HepG2 (cell line): Measurements from ENCODE around the gene PCDHGA6. TPM values are rescaled to one million over a fixed set of nuclear protein-coding genes. Genes with fewer than 3 reads are reported as not detected.

Experiments
- ATAC-seq: fragments of 200-7000 bp; cut with Tn5 transposase; 3 replicates; pipeline ENCODE4 v1.9.1; 2020; ENCODE audit warnings: mild to moderate bottlenecking, moderate library complexity
- BruUV-seq: library from RNA; stranded (reverse); fragments of 400-500 nt; replicated peaks from 2 replicates; lab custom pipeline; 2021; lab: Mats Ljungman, UMichigan
- CTCF ChIA-PET: fragments of 300-600 bp; formaldehyde crosslinking; extraction: SDS; loops from one replicate; lab custom pipeline; 2021; ENCODE audit warnings: low total read pairs, inconsistent platforms, low intra/inter-chr PET ratio; lab: Yijun Ruan, JAX
- POLR2A ChIA-PET: fragments of 350-600 bp; sonication (Branson Sonifier 250); formaldehyde crosslinking; loops from one replicate; lab custom pipeline; 2020; ENCODE audit warnings: antibody characterized with exemption, inconsistent platforms; lab: Yijun Ruan, JAX
- DNase-seq: peaks from one replicate; pipeline ENCODE4 v3.0.0-alpha.2; 2015; ENCODE audit warnings: low spot score
- FAIRE-seq: peaks from 3 replicates; lab custom pipeline; 2011; peaks lifted over from hg19 to GRCh38; lab: Jason Lieb, UNC
- H2AFZ ChIP-seq: one replicate; pipeline ENCODE4 v1.6.1; 2011; ENCODE audit warnings: low read length, inconsistent platforms
- H3K27ac ChIP-seq: fragments of 300-600 bp; 3 replicates; pipeline ENCODE4 v1.8.0; 2011; ENCODE audit warnings: mixed run types, mild to moderate bottlenecking, mixed read lengths, low read length, inconsistent platforms; ENCODE audit not compliant: insufficient read depth; ENCODE audit errors: extremely low read length
- H3K27me3 ChIP-seq, 2 experiments: fragments of 200-600 bp in 1 of 2; 2 replicates in 1 of 2; 3 replicates in 1 of 2; pipeline versions ENCODE4 v1.6.0 to v1.8.0; 2011; ENCODE audit warnings: low read length in 2 of 2, mild to moderate bottlenecking in 2 of 2, moderate library complexity in 2 of 2, inconsistent platforms in 1 of 2; ENCODE audit not compliant: insufficient read depth in 2 of 2, control insufficient read depth in 1 of 2
- H3K36me3 ChIP-seq, 2 experiments: fragments of 200-600 bp in 1 of 2; replicated peaks in 1 of 2; 2 replicates in 1 of 2; 3 replicates in 1 of 2; pipeline versions ENCODE4 v1.5.1 to v1.8.0; 2011; ENCODE audit warnings: low read length in 2 of 2, inconsistent platforms in 1 of 2; ENCODE audit not compliant: insufficient read depth in 2 of 2, control insufficient read depth in 1 of 2
- H3K4me1 ChIP-seq: 2 replicates; pipeline ENCODE4 v1.5.1; 2012; ENCODE audit warnings: low read length, inconsistent platforms; ENCODE audit not compliant: insufficient read depth
- H3K4me2 ChIP-seq: 2 replicates; pipeline ENCODE4 v1.6.0; 2011; ENCODE audit warnings: low read depth, low read length, inconsistent platforms
- H3K4me3 ChIP-seq, 3 experiments: fragments of 200-600 bp in 1 of 3; sonication (generic), shearing (Covaris generic) in 1 of 3; replicated peaks in 1 of 3; 2 replicates each; pipeline ENCODE4 v1.5.1; 2011 to 2016; ENCODE audit warnings: low read length in 3 of 3, inconsistent platforms in 2 of 3, low read depth in 2 of 3, mild to moderate bottlenecking in 2 of 3, control low read depth in 1 of 3, mixed read lengths in 1 of 3; ENCODE audit not compliant: insufficient read depth in 1 of 3
- H3K79me2 ChIP-seq: one replicate; pipeline ENCODE4 v1.6.1; 2011; ENCODE audit warnings: low read length, inconsistent platforms; ENCODE audit not compliant: insufficient read depth
- H3K9ac ChIP-seq: 2 replicates; pipeline ENCODE4 v1.6.0; 2011; ENCODE audit warnings: mild to moderate bottlenecking, low read depth, low read length, inconsistent platforms; ENCODE audit not compliant: insufficient read depth
- H3K9me3 ChIP-seq: 2 replicates; pipeline ENCODE4 v1.5.1; 2012; ENCODE audit warnings: mild to moderate bottlenecking, low read length
- H4K20me1 ChIP-seq: 2 replicates; pipeline ENCODE4 v1.6.0; 2011; ENCODE audit warnings: inconsistent platforms, mild to moderate bottlenecking, low read length, moderate library complexity; ENCODE audit not compliant: insufficient read depth
- NCOA5 ChIP-seq: sonication (generic); formaldehyde crosslinking; IDR thresholded peaks from 2 replicates; pipeline ENCODE4 v1.4.0; 2020; ENCODE audit warnings: missing genetic modification reagents
- STAG1 ChIP-seq: sonication (generic); formaldehyde crosslinking; IDR thresholded peaks from 2 replicates; pipeline ENCODE4 v1.4.0; 2020; ENCODE audit warnings: missing genetic modification reagents
- ZNF180 ChIP-seq: sonication (generic); formaldehyde crosslinking; IDR thresholded peaks from 2 replicates; pipeline ENCODE4 v1.4.0; 2020; ENCODE audit warnings: low read depth, missing genetic modification reagents, borderline replicate concordance
- ZNF839 ChIP-seq: sonication (generic); formaldehyde crosslinking; IDR thresholded peaks from 2 replicates; pipeline ENCODE4 v1.4.0; 2020; ENCODE audit warnings: missing genetic modification reagents, mild to moderate bottlenecking, borderline replicate concordance
- WGBS: methylation state at CpG from one replicate; pipeline ENCODE4 v1.1.6; 2017; ENCODE audit warnings: low lambda C conversion rate; 5-methylcytosine and 5-hydroxymethylcytosine counted together
- in situ Hi-C: cut with HindIII; loops from 2 replicates; pipeline ENCODE4 v1.10.0; 2017; ENCODE audit warnings: low pct_unique_long_range_greater_than_20kb; ENCODE audit not compliant: extremely low pct_ligation_motif_present
- intact Hi-C: fragments of 100-400 bp; cut with micrococcal nuclease; formaldehyde crosslinking; loops from one replicate; pipeline ENCODE4 v1.10.0; 2022; ENCODE audit not compliant: unreplicated experiment
- polyA plus RNA-seq, 8 experiments: library from polyadenylated mRNA; depleted of rRNA in 3 of 8; stranded (reverse) in 7 of 8; unstranded in 1 of 8; fragments of >200 nt; fragmentation: Illumina TruSeq in 4 of 8; extraction: Trizol in 4 of 8; gene quantifications; 2 replicates each; pipeline versions ENCODE4 v1.2.1 to v1.2.3, GENCODE V29; 2011 to 2016; ENCODE audit warnings: low read depth in 4 of 8, missing spikeins in 1 of 8, mixed read lengths in 1 of 8; ENCODE audit not compliant: insufficient read depth in 1 of 8
- total RNA-seq, 5 experiments: library from RNA; depleted of rRNA; stranded (reverse); fragments of >200 nt; fragmentation: Illumina TruSeq; extraction: Trizol; gene quantifications; 2 replicates each; pipeline ENCODE4 v1.2.3, GENCODE V29; 2016; ENCODE audit warnings: low read depth in 1 of 5
- TF ChIP-seq, protein P1 (sequence below): sonication (generic); formaldehyde crosslinking; IDR thresholded peaks from 2 replicates; pipeline ENCODE4 v1.5.0; 2020; ENCODE audit warnings: mild to moderate bottlenecking, missing genetic modification reagents, moderate library complexity

The PCDHGA6 gene
- total and polyA plus RNA-seq, 2 of the 13 experiments (the other 11 are each of a cell fraction or from before 2014, with no cell fraction given): 0.33 to 0.51 TPM

GRCh38 chr5:141420855-141421488 is 47.3 kb downstream of the PCDHGA6 start, which contains the start of gene PCDHGA11:
PCDHGA11 (plus strand) TSS chr5:141421051; CDS start chr5:141421228, 177 bp downstream.
- H2AFZ ChIP-seq: no peak within 1 kb of the TSS
- DNase-seq: no peak
- no peak within 1 kb of the TSS for H3K27ac ChIP-seq
- FAIRE-seq: no peak
- H4K20me1 ChIP-seq: no peaks in the 10 kb centered on the region
- no peak within 1 kb of the TSS for H3K4me3 ChIP-seq
- no peaks in the 10 kb centered on the region for H3K4me1 ChIP-seq
- H3K4me2 ChIP-seq: no peak within 1 kb of the TSS
- intact Hi-C loops: no loop called here
- H3K79me2 ChIP-seq: no peaks in the 10 kb centered on the region
- BruUV-seq: no TSS peak
- peaks cover 30% of the 10 kb centered on the region for H3K9me3 ChIP-seq
- no peak for ATAC-seq
- no peak within 1 kb of the TSS for H3K9ac ChIP-seq
- 76% methylated on average over 39 of the region's 42 CpGs for WGBS
- in situ Hi-C loops: no loop called here
- no peaks in the 10 kb centered on the region for H3K27me3 ChIP-seq
- TF ChIP-seq, protein P1, sequence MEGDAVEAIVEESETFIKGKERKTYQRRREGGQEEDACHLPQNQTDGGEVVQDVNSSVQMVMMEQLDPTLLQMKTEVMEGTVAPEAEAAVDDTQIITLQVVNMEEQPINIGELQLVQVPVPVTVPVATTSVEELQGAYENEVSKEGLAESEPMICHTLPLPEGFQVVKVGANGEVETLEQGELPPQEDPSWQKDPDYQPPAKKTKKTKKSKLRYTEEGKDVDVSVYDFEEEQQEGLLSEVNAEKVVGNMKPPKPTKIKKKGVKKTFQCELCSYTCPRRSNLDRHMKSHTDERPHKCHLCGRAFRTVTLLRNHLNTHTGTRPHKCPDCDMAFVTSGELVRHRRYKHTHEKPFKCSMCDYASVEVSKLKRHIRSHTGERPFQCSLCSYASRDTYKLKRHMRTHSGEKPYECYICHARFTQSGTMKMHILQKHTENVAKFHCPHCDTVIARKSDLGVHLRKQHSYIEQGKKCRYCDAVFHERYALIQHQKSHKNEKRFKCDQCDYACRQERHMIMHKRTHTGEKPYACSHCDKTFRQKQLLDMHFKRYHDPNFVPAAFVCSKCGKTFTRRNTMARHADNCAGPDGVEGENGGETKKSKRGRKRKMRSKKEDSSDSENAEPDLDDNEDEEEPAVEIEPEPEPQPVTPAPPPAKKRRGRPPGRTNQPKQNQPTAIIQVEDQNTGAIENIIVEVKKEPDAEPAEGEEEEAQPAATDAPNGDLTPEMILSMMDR: peak; percentile 60
- TF ChIP-seq ZNF839 (CRISPR knock-in tag) (no peak), STAG1 (CRISPR knock-in tag) (peak; percentile 30)
- ChIA-PET CTCF (interaction anchor here (1.4 kb wide), 1 partner anchor 104 kb away, joined by 8 read pairs; no protein-coding TSS in a partner anchor), POLR2A (no interaction called here)
- H3K36me3 ChIP-seq: no peaks in the 10 kb centered on the region

DNA sequence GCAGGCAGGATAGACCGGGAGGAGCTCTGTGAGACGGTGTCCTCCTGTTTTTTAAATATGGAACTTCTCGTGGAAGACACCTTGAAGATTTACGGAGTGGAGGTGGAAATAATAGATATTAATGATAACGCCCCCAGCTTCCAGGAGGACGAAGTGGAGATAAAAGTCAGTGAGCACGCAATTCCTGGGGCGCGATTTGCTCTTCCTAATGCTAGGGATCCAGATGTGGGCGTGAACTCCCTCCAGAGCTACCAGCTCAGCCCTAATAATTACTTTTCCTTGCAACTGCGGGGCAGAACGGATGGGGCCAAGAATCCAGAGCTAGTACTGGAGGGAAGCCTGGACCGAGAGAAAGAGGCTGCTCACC is 47.8 kb downstream of the PCDHGA6 start:
- Histone ChIP-seq H3K9me3 (peaks cover 30% of the 10 kb centered on the region), H3K4me1 (no peaks in the 10 kb centered on the region), H3K27ac (no peak overlapping the region), H3K36me3 (no peaks in the 10 kb centered on the region), H2AFZ (no peak overlapping the region), H3K9ac (no peak overlapping the region), H3K27me3 (no peaks in the 10 kb centered on the region), H4K20me1 (no peaks in the 10 kb centered on the region), H3K4me2 (no peak overlapping the region), H3K4me3 (no peak overlapping the region), H3K79me2 (no peaks in the 10 kb centered on the region)
- no peak for TF ChIP-seq NCOA5 (CRISPR knock-in tag)
- TF ChIP-seq ZNF180 (CRISPR knock-in tag): no peak
- ChIA-PET CTCF (interaction anchor here (1.4 kb wide), 1 partner anchor 103 kb away, joined by 8 read pairs; no protein-coding TSS in a partner anchor), POLR2A (no interaction called here)
- ATAC-seq (no peak), FAIRE-seq (no peak), DNase-seq (no peak)
- in situ Hi-C loops (no loop called here), intact Hi-C loops (no loop called here)
- 60% methylated on average over 13 of the region's 13 CpGs for WGBS
- no TSS peak for BruUV-seq
